IMR-90 (cell line): ENCODE measurements around the gene MNT.

Source experiments
- CEBPB ChIP-seq: IDR thresholded peaks from 2 replicates; pipeline ENCODE4 v1.6.1; 2012; ENCODE audit warnings: low read depth, low read length, improper control_type of control experiment
- CTCF ChIP-seq: conservative IDR thresholded peaks from 2 replicates; pipeline ENCODE4 v1.5.1; 2012; ENCODE audit warnings: mild to moderate bottlenecking, low read depth, low read length, improper control_type of control experiment
- MXI1 ChIP-seq: IDR thresholded peaks from 2 replicates; pipeline ENCODE4 v1.6.1; 2012; ENCODE audit warnings: low read depth, mild to moderate bottlenecking, low read length, moderate library complexity, borderline replicate concordance
- POLR2A ChIP-seq: IDR thresholded peaks from 2 replicates; pipeline ENCODE4 v1.6.1; 2012; ENCODE audit warnings: mild to moderate bottlenecking, low read depth, low read length
- SMC3 ChIP-seq: fragments of 150-350 bp; IDR thresholded peaks from 2 replicates; pipeline ENCODE4 v1.6.1; 2016; ENCODE audit warnings: low read depth, mild to moderate bottlenecking, antibody characterized with exemption, low read length, moderate library complexity
- USF2 ChIP-seq: fragments of 150-350 bp; IDR thresholded peaks from 2 replicates; pipeline ENCODE4 v1.6.1; 2017; ENCODE audit warnings: mild to moderate bottlenecking, antibody characterized with exemption, low read length, low read depth

- no peak for TF ChIP-seq CTCF
- TF ChIP-seq MXI1: no peak
- no peak for TF ChIP-seq SMC3
- TF ChIP-seq USF2: no peak
- no peak for TF ChIP-seq POLR2A
- no peak for TF ChIP-seq CEBPB
Observed at GRCh38 chr17:2378905-2379304, 22.0 kb downstream of the MNT start.
